NCI-H187 treated with DMSO at 0.1 percent for 48 hours (cell line): ENCODE measurements around the gene CGB2.
"Not testable (repeated sequence)": the region's sequence is repeated elsewhere in the genome, so short reads cannot be mapped to it uniquely, and the experiment has no call there.

ENCODE experiments used
- DNase-seq: peaks from one replicate; lab custom pipeline; 2025; lab: John Stamatoyannopoulos, UW

Gene CGB2

GRCh38 chr19:49038111-49038510 is 6.4 kb downstream of the CGB2 start:
- DNase-seq = not testable (repeated sequence)

GRCh38 chr19:49038557-49039276 is 7.0 kb downstream of the CGB2 start:
- DNase-seq = not testable (repeated sequence)

- not testable (repeated sequence) for DNase-seq
Measured at GRCh38 chr19:49039736-49040135, 8.0 kb downstream of the CGB2 start.

- no peak for DNase-seq
Measured at GRCh38 chr19:49042177-49042576, 10.5 kb downstream of the CGB2 start.

- not testable (repeated sequence) for DNase-seq
Measured at GRCh38 chr19:49042666-49043065, 11.0 kb downstream of the CGB2 start.

- DNase-seq = not testable (repeated sequence)
Measured at GRCh38 chr19:49043548-49043947, 11.9 kb downstream of the CGB2 start, which contains the start of gene CGB5. TSS of gene CGB5 (plus strand) at chr19:49043848. CDS start at chr19:49044210, 362 bp downstream.

- DNase-seq = not testable (repeated sequence)
Measured at GRCh38 chr19:49049011-49049410, 17.3 kb downstream of the CGB2 start, which contains the start of gene CGB8. TSS of gene CGB8 (minus strand) at chr19:49049111. CDS start at chr19:49048739, 372 bp downstream.

- DNase-seq = not testable (repeated sequence)
Measured at GRCh38 chr19:49049834-49050233, 18.1 kb downstream of the CGB2 start.

- not testable (repeated sequence) for DNase-seq
Measured at GRCh38 chr19:49050376-49051033, 18.8 kb downstream of the CGB2 start.

GRCh38 chr19:49056101-49056901 is 24.6 kb downstream of the CGB2 start:
- no peak for DNase-seq

GRCh38 chr19:49056902-49057596 is 25.4 kb downstream of the CGB2 start:
- not testable (repeated sequence) for DNase-seq

- DNase-seq = no peak
Measured at GRCh38 chr19:49057636-49058234, 26.0 kb downstream of the CGB2 start, which contains the start of gene CGB7. TSS of gene CGB7 (minus strand) at chr19:49057749. CDS start at chr19:49055375, 2,374 bp downstream.

- no peak for DNase-seq
Measured at GRCh38 chr19:49058562-49058961, 26.9 kb downstream of the CGB2 start.

GRCh38 chr19:49059053-49059452 is 27.4 kb downstream of the CGB2 start:
- DNase-seq = no peak

GRCh38 chr19:49061000-49061399 is 29.3 kb downstream of the CGB2 start:
- DNase-seq = no peak

GRCh38 chr19:49061445-49061844 is 29.8 kb downstream of the CGB2 start:
- no peak for DNase-seq

GRCh38 chr19:49064029-49064629 is 32.4 kb downstream of the CGB2 start:
- no peak for DNase-seq

- DNase-seq = no peak
Measured at GRCh38 chr19:49064768-49065611, 33.3 kb downstream of the CGB2 start, which contains the start of gene NTF4. TSS of gene NTF4 (minus strand) at chr19:49064818. CDS start at chr19:49061997, 2,821 bp downstream.

- DNase-seq = no peak
Measured at GRCh38 chr19:49065905-49066512, 34.3 kb downstream of the CGB2 start.
